HG03060 (cell line): Measurements from ENCODE around the gene CYP2D6.
"Not testable (repeated sequence)": the region's sequence is repeated elsewhere in the genome, so short reads cannot be mapped to it uniquely, and the experiment has no call there.

ENCODE experiments used
- ATAC-seq: cut with Tn5 transposase; IDR thresholded peaks from one replicate; pipeline ENCODE4 v1.9.1; 2021; ENCODE audit warnings: low read depth, moderate number of reproducible peaks; ENCODE audit not compliant: unreplicated experiment

The CYP2D6 gene

GRCh38 chr22:42138122-42138770 lies 7.6 kb upstream of the CYP2D6 start:
- ATAC-seq, result no peak

- not testable (repeated sequence) for ATAC-seq
Observed at GRCh38 chr22:42135688-42136087, 5.1 kb upstream of the CYP2D6 start.

- no peak for ATAC-seq
Observed at GRCh38 chr22:42134100-42135020, 3.8 kb upstream of the CYP2D6 start.

- no peak for ATAC-seq
Observed at GRCh38 chr22:42132457-42132856, 1.8 kb upstream of the CYP2D6 start.

GRCh38 chr22:42131562-42131961 lies 952 bp upstream of the CYP2D6 start:
- no peak for ATAC-seq

GRCh38 chr22:42130182-42130581 lies 428 bp downstream of the CYP2D6 start:
- ATAC-seq, result not testable (repeated sequence)

- ATAC-seq, result not testable (repeated sequence)
Observed at GRCh38 chr22:42128776-42129694, 1.6 kb downstream of the CYP2D6 start.

- ATAC-seq, result not testable (repeated sequence)
Observed at GRCh38 chr22:42128007-42128406, 2.6 kb downstream of the CYP2D6 start.

- no peak for ATAC-seq
Observed at GRCh38 chr22:42127606-42128005, 3.0 kb downstream of the CYP2D6 start.

- not testable (repeated sequence) for ATAC-seq
Observed at GRCh38 chr22:42123529-42123928, 7.1 kb downstream of the CYP2D6 start.

GRCh38 chr22:42120231-42121021 lies 10.2 kb downstream of the CYP2D6 start:
- not testable (repeated sequence) for ATAC-seq

- ATAC-seq, result no peak
Observed at GRCh38 chr22:42116848-42117424, 13.7 kb downstream of the CYP2D6 start.

GRCh38 chr22:42115420-42115830 lies 15.2 kb downstream of the CYP2D6 start:
- ATAC-seq, result not testable (repeated sequence)

- ATAC-seq, result no peak
Observed at GRCh38 chr22:42114721-42115120, 15.9 kb downstream of the CYP2D6 start.

GRCh38 chr22:42112793-42113192 lies 17.8 kb downstream of the CYP2D6 start:
- not testable (repeated sequence) for ATAC-seq

- no peak for ATAC-seq
Observed at GRCh38 chr22:42111798-42112197, 18.8 kb downstream of the CYP2D6 start.

GRCh38 chr22:42108848-42109247 lies 21.8 kb downstream of the CYP2D6 start:
- no peak for ATAC-seq

GRCh38 chr22:42104332-42104860 lies 26.2 kb downstream of the CYP2D6 start:
- not testable (repeated sequence) for ATAC-seq

- ATAC-seq, result no peak
Observed at GRCh38 chr22:42101199-42101598, 29.4 kb downstream of the CYP2D6 start.
